Measurements from ENCODE around the gene PPP1R1A.

DNA sequence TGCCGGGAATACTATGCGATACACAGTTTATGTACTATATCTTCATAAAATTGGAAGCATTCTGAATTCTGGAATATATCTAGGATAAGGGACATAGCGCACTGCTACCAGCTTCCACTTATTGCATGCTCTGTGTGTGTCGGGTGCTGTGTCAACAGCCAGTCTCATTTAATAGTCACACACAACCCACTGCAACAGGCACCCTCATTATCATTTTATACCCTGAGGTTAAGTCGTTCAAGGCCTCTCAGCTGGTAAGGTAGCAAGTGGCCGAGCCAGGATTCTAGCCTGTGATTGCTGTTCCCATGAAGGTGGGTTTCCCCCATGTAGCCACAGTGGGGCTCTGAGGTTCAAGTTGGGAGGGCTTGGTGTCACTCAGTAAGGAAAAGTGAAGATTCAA lies 7.0 kb downstream of the PPP1R1A start:
- no peak for TF ChIP-seq NFIC (IDR thresholded peaks at IDR 0.05)
- TF ChIP-seq TAF1 (IDR thresholded peaks at IDR 0.05; ENCODE audit: low read depth), result no peak
- TF ChIP-seq CEBPB (IDR thresholded peaks at IDR 0.05), result no peak
- no peak for TF ChIP-seq EGR1 (IDR thresholded peaks at IDR 0.05)
- TF ChIP-seq, protein P1, sequence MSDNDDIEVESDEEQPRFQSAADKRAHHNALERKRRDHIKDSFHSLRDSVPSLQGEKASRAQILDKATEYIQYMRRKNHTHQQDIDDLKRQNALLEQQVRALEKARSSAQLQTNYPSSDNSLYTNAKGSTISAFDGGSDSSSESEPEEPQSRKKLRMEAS (IDR thresholded peaks at IDR 0.05), result no peak
- TF ChIP-seq TEAD4 (IDR thresholded peaks at IDR 0.05), result no peak
- TF ChIP-seq, protein P2, sequence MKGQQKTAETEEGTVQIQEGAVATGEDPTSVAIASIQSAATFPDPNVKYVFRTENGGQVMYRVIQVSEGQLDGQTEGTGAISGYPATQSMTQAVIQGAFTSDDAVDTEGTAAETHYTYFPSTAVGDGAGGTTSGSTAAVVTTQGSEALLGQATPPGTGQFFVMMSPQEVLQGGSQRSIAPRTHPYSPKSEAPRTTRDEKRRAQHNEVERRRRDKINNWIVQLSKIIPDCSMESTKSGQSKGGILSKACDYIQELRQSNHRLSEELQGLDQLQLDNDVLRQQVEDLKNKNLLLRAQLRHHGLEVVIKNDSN (IDR thresholded peaks at IDR 0.05), result no peak
- TF ChIP-seq EP300 (IDR thresholded peaks at IDR 0.05; ENCODE audit: borderline replicate concordance), result no peak
- no peak for TF ChIP-seq RAD21 (IDR thresholded peaks at IDR 0.05; ENCODE audit: low read depth)
